HG03571 (cell line): Measurements from ENCODE around the gene CBFA2T2.

Experiments used
- ATAC-seq: cut with Tn5 transposase; IDR thresholded peaks from one replicate; pipeline ENCODE4 v1.9.1; 2021; ENCODE audit not compliant: unreplicated experiment

The CBFA2T2 gene

GRCh38 chr20:33675136-33675959 lies 185.5 kb downstream of the CBFA2T2 start:
- ATAC-seq = no peak

GRCh38 chr20:33676121-33676520 lies 186.2 kb downstream of the CBFA2T2 start:
- no peak for ATAC-seq

- no peak for ATAC-seq
Measured at GRCh38 chr20:33676652-33677645, 187.1 kb downstream of the CBFA2T2 start.

GRCh38 chr20:33677991-33678702 lies 188.3 kb downstream of the CBFA2T2 start:
- ATAC-seq = no peak

- peak; percentile 44 for ATAC-seq
Measured at GRCh38 chr20:33679758-33680485, 190.0 kb downstream of the CBFA2T2 start.

GRCh38 chr20:33680686-33681085 lies 190.8 kb downstream of the CBFA2T2 start:
- ATAC-seq = no peak

- ATAC-seq = no peak
Measured at GRCh38 chr20:33681288-33681687, 191.4 kb downstream of the CBFA2T2 start.

- ATAC-seq = no peak
Measured at GRCh38 chr20:33681728-33682353, 191.9 kb downstream of the CBFA2T2 start.

GRCh38 chr20:33684533-33685327 lies 194.8 kb downstream of the CBFA2T2 start:
- no peak for ATAC-seq

- ATAC-seq = peak; percentile 25
Measured at GRCh38 chr20:33685328-33686099, 195.6 kb downstream of the CBFA2T2 start.

GRCh38 chr20:33686100-33686983 lies 196.4 kb downstream of the CBFA2T2 start, which contains the start of gene E2F1:
TSS of gene E2F1 (minus strand) at chr20:33686385. CDS start at chr20:33686264, 121 bp downstream.
- ATAC-seq = peak; percentile 81

GRCh38 chr20:33686984-33687366 lies 197.1 kb downstream of the CBFA2T2 start:
- no peak for ATAC-seq

GRCh38 chr20:33687370-33687915 lies 197.5 kb downstream of the CBFA2T2 start:
- no peak for ATAC-seq

- ATAC-seq = no peak
Measured at GRCh38 chr20:33687993-33688937, 198.4 kb downstream of the CBFA2T2 start.

- ATAC-seq = no peak
Measured at GRCh38 chr20:33688938-33689424, 199.1 kb downstream of the CBFA2T2 start.

- no peak for ATAC-seq
Measured at GRCh38 chr20:33689493-33689892, 199.6 kb downstream of the CBFA2T2 start.
